Aorta (tissue), 5 donors: ENCODE results near the gene PCARE. TPM values are rescaled to one million over a fixed set of nuclear protein-coding genes. Genes with fewer than 3 reads are reported as not detected.

ENCODE experiments used
- ATAC-seq: fragments of 200-7000 bp; cut with Tn5 transposase; one replicate; pipeline ENCODE4 v1.9.1; 2022; ENCODE audit warnings: moderate library complexity; ENCODE audit not compliant: low FRiP score
- DNase-seq, 2 donors: peaks; one replicate each; pipeline ENCODE4 v3.0.0-alpha.2; 2020
- H3K27ac ChIP-seq, 2 donors: one replicate each; pipeline ENCODE4 v1.5.1; 2013; ENCODE audit warnings: low read length in 2 of 2, mild to moderate bottlenecking in 2 of 2, moderate library complexity in 2 of 2, control low read depth in 1 of 2, inconsistent platforms in 1 of 2, low read depth in 1 of 2
- H3K27me3 ChIP-seq, 2 donors: one replicate each; pipeline ENCODE4 v1.6.1; 2013; ENCODE audit warnings: control low read depth in 1 of 2, low read length in 1 of 2, mild to moderate bottlenecking in 1 of 2, moderate library complexity in 1 of 2; ENCODE audit not compliant: insufficient read depth in 2 of 2, control insufficient read depth in 1 of 2
- H3K36me3 ChIP-seq, 2 donors: one replicate each; pipeline ENCODE4 v1.6.1; 2013; ENCODE audit warnings: control low read depth in 1 of 2, low read length in 1 of 2, mild to moderate bottlenecking in 1 of 2; ENCODE audit not compliant: insufficient read depth in 2 of 2, control insufficient read depth in 1 of 2
- H3K4me1 ChIP-seq, 2 donors: one replicate each; pipeline ENCODE4 v1.6.1; 2013; ENCODE audit warnings: low read length in 2 of 2, control low read depth in 1 of 2, mild to moderate bottlenecking in 1 of 2, moderate library complexity in 1 of 2; ENCODE audit not compliant: insufficient read depth in 2 of 2, control insufficient read depth in 1 of 2
- H3K4me3 ChIP-seq, 2 donors: one replicate each; pipeline ENCODE4 v1.5.1; 2013; ENCODE audit warnings: low read length in 2 of 2, control low read depth in 1 of 2, mild to moderate bottlenecking in 1 of 2
- H3K9me3 ChIP-seq: one replicate; pipeline ENCODE4 v1.6.1; 2013; ENCODE audit warnings: mild to moderate bottlenecking, low read length; ENCODE audit not compliant: control insufficient read depth
- WGBS, 2 donors: extraction: QIAGEN DNeasy Blood & Tissue Kit; methylation state at CpG; one replicate each; pipeline ENCODE4 v1.1.7; 2013; 5-methylcytosine and 5-hydroxymethylcytosine counted together
- intact Hi-C, 2 donors: fragments of 100-400 bp; cut with DNase I; formaldehyde crosslinking; loops; one replicate each; pipeline versions ENCODE4 v1.14.2 to v1.15.0; 2022
- polyA plus RNA-seq, 2 donors: library from polyadenylated mRNA; stranded (reverse); fragments of 200-250 nt; gene quantifications; one replicate each; pipeline ENCODE4 v1.2.3, GENCODE V29; 2013
- total RNA-seq, 2 donors: library from RNA; stranded (reverse); fragmentation: NEBNext Ultra II Directional; extraction: Animal tissue kit (Norgen Biotek cat#: 25700); gene quantifications; one replicate each; pipeline ENCODE4 v1.2.1, GENCODE V29; 2021
- donor health status: healthy with polysubstance abuse.
- donor health status: Bipolar disorder and iron deficiency.
- donor health status: DM: no; HTN: no; CAD: no.
- donor health status: DM: no; HTN: no; CAD: no.
- donor health status: DM: yes; HTN: yes; CAD: no.

The PCARE gene
- total and polyA plus RNA-seq, 4 donors = 0.13 TPM; not detected in 3

- 74 to 76% methylated on average over 6 of the region's 6 CpGs for WGBS, 2 donors
These were observed 33.8 kb downstream of the PCARE start for GRCh38 chr2:29040552-29040951.

GRCh38 chr2:29039718-29040480 lies 34.4 kb downstream of the PCARE start:
- Histone ChIP-seq H3K4me1 (no peaks in the 10 kb centered on the region), H3K27ac (no peak overlapping the region), H3K4me3 (no peak overlapping the region), H3K36me3 (no peaks in the 10 kb centered on the region), H3K9me3 (no peaks in the 10 kb centered on the region), H3K27me3 (no peaks in the 10 kb centered on the region)
- WGBS, 2 donors = 28 to 31% methylated on average over 4 of the region's 4 CpGs
- intact Hi-C loops = no loop called here
- no peak for DNase-seq
- no peak for ATAC-seq

More at GRCh38 chr2:29040552-29040951, 33.8 kb downstream of the PCARE start:
- H3K9me3 ChIP-seq = no peaks in the 10 kb centered on the region
- H3K36me3 ChIP-seq = no peaks in the 10 kb centered on the region
- no peaks in the 10 kb centered on the region for H3K27me3 ChIP-seq
- ATAC-seq = no peak
- DNase-seq = no peak
- H3K27ac ChIP-seq = no peak overlapping the region
- intact Hi-C loops = no loop called here
- no peak overlapping the region for H3K4me3 ChIP-seq
- no peaks in the 10 kb centered on the region for H3K4me1 ChIP-seq

- intact Hi-C loops = no loop called here
- 93 to 95% methylated on average over 17 of the region's 17 CpGs for WGBS, 2 donors
- no peak for DNase-seq
- no peaks in the 10 kb centered on the region for H3K36me3 ChIP-seq
- no peaks in the 10 kb centered on the region for H3K27me3 ChIP-seq
- H3K9me3 ChIP-seq = no peaks in the 10 kb centered on the region
- no peak for ATAC-seq
- H3K27ac ChIP-seq = no peak overlapping the region
- no peak overlapping the region for H3K4me3 ChIP-seq
- no peaks in the 10 kb centered on the region for H3K4me1 ChIP-seq
These were observed 39.1 kb downstream of the PCARE start for GRCh38 chr2:29035016-29035745.

GRCh38 chr2:29033656-29034055 lies 40.7 kb downstream of the PCARE start:
- H3K36me3 ChIP-seq = no peaks in the 10 kb centered on the region
- ATAC-seq (no peak), DNase-seq (peak in 1 of 2 donors; percentile 7)
- H3K9me3 ChIP-seq = no peaks in the 10 kb centered on the region
- intact Hi-C loops = no loop called here
- H3K27ac ChIP-seq = no peak overlapping the region
- H3K4me1 ChIP-seq = no peaks in the 10 kb centered on the region
- 74 to 83% methylated on average over 6 of the region's 6 CpGs for WGBS, 2 donors
- H3K4me3 ChIP-seq = no peak overlapping the region
- H3K27me3 ChIP-seq = no peaks in the 10 kb centered on the region

- Histone ChIP-seq H3K27me3 (no peaks in the 10 kb centered on the region), H3K4me3 (no peak overlapping the region), H3K9me3 (no peaks in the 10 kb centered on the region), H3K4me1 (no peaks in the 10 kb centered on the region), H3K27ac (no peak overlapping the region), H3K36me3 (no peaks in the 10 kb centered on the region)
- WGBS, 2 donors = 69 to 74% methylated on average over 2 of the region's 2 CpGs
- intact Hi-C loops = no loop called here
- DNase-seq (no peak), ATAC-seq (no peak)
These were observed 41.2 kb downstream of the PCARE start for GRCh38 chr2:29033172-29033571.

DNA sequence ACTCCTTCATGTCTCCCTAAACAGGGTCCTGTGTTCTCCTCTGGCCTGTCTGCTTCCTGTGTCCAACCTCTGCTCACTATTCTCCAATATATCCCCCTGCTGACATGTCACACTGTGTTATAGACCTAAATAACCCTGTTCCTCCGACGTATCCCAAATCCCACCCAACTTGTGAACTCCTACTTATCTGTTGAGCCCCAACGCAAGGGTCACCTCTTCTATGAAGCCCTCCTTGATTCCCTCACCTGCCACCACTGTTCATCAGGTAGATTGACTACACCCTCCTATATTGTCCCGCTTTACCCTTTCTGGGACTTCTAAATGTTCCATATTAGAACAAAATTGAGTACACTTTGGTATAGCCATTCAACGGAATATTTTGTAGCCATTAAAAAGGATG lies 42.1 kb downstream of the PCARE start:
- no peaks in the 10 kb centered on the region for H3K27me3 ChIP-seq
- ATAC-seq (no peak), DNase-seq (no peak)
- H3K4me3 ChIP-seq = no peak overlapping the region
- no peaks in the 10 kb centered on the region for H3K4me1 ChIP-seq
- no peaks in the 10 kb centered on the region for H3K9me3 ChIP-seq
- intact Hi-C loops = no loop called here
- no peak overlapping the region for H3K27ac ChIP-seq
- WGBS, 2 donors = 95 to 96% methylated on average over 5 of the region's 5 CpGs
- H3K36me3 ChIP-seq = no peaks in the 10 kb centered on the region

DNA sequence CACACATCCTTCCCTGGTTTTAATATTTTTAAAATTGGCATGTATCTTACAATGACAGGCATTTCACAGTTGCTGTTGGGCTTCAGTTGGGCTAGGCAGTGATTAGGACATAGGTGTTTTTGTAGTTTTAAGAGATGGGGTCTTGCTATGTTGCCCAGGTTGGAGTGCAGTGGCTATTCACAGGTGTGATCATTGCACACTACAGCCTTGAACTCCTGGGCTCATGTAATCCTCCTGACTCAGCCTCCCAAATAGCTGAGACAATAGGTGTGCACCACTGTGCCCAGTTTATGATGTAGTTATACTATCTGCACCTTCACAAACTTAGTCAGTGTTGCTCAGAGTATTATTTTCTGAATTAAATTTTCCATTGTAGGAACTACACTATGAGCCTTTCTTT lies 43.3 kb downstream of the PCARE start:
- no peaks in the 10 kb centered on the region for H3K4me1 ChIP-seq
- DNase-seq (no peak), ATAC-seq (no peak)
- intact Hi-C loops = no loop called here
- H3K27ac ChIP-seq = no peak overlapping the region
- H3K9me3 ChIP-seq = no peaks in the 10 kb centered on the region
- H3K27me3 ChIP-seq = no peaks in the 10 kb centered on the region
- no peaks in the 10 kb centered on the region for H3K36me3 ChIP-seq
- no peak overlapping the region for H3K4me3 ChIP-seq

GRCh38 chr2:29025711-29026110 lies 48.6 kb downstream of the PCARE start:
- H3K27me3 ChIP-seq = no peaks in the 10 kb centered on the region
- H3K36me3 ChIP-seq = no peaks in the 10 kb centered on the region
- no peak overlapping the region for H3K27ac ChIP-seq
- H3K4me1 ChIP-seq = no peaks in the 10 kb centered on the region
- H3K4me3 ChIP-seq = no peak overlapping the region
- ATAC-seq (no peak), DNase-seq (peak in 1 of 2 donors; percentile 24)
- H3K9me3 ChIP-seq = no peaks in the 10 kb centered on the region
- intact Hi-C loops = no loop called here
- 85 to 86% methylated on average over 3 of the region's 3 CpGs for whole genome bisulfite sequencing, 2 donors

GRCh38 chr2:29024882-29025430 lies 49.4 kb downstream of the PCARE start:
- H3K27ac ChIP-seq = no peak overlapping the region
- H3K9me3 ChIP-seq = no peaks in the 10 kb centered on the region
- no peak overlapping the region for H3K4me3 ChIP-seq
- H3K36me3 ChIP-seq = no peaks in the 10 kb centered on the region
- no peak for DNase-seq
- intact Hi-C loops = no loop called here
- H3K4me1 ChIP-seq = no peaks in the 10 kb centered on the region
- WGBS, 2 donors = 92% methylated on average over 4 of the region's 4 CpGs
- H3K27me3 ChIP-seq = no peaks in the 10 kb centered on the region
- ATAC-seq = no peak
